OCI-LY7 (cell line): ENCODE results near the gene TMEM272. TPM values are rescaled to one million over a fixed set of nuclear protein-coding genes. Genes with fewer than 3 reads are reported as not detected.

Experiments
- BruUV-seq: library from RNA; stranded (reverse); fragments of 400-500 nt; replicated peaks from 2 replicates; lab custom pipeline; 2021; lab: Mats Ljungman, UMichigan
- CTCF ChIA-PET: fragments of 300-600 bp; sonication (Branson Sonifier 250); formaldehyde crosslinking; loops from one replicate; lab custom pipeline; 2022; ENCODE audit warnings: antibody characterized with exemption; ENCODE audit not compliant: unreplicated experiment; lab: Charles Lee
- POLR2A ChIA-PET: fragments of 300-600 bp; sonication (Branson Sonifier 250); formaldehyde crosslinking; loops from one replicate; lab custom pipeline; 2022; ENCODE audit warnings: antibody characterized with exemption; lab: Charles Lee
- DNase-seq: peaks from one replicate; pipeline ENCODE4 v3.0.0-alpha.2; 2015; ENCODE audit warnings: low spot score
- H2AFZ ChIP-seq: fragments of 200-600 bp; sonication (generic), shearing (Covaris generic); 2 replicates; pipeline ENCODE4 v1.6.1; 2014; ENCODE audit warnings: mild to moderate bottlenecking, antibody characterized with exemption, low read length, moderate library complexity
- H3K27ac ChIP-seq: fragments of 200-600 bp; sonication (generic); 2 replicates; pipeline ENCODE4 v1.5.1; 2014; ENCODE audit warnings: mixed run types, low read depth, mild to moderate bottlenecking, moderate library complexity, low read length, inconsistent platforms; ENCODE audit not compliant: poor library complexity, severe bottlenecking
- H3K36me3 ChIP-seq: fragments of 200-600 bp; sonication (generic); 2 replicates; pipeline ENCODE4 v1.6.1; 2014; ENCODE audit warnings: mild to moderate bottlenecking, antibody characterized with exemption, low read length, moderate library complexity, mixed read lengths; ENCODE audit not compliant: insufficient read depth
- H3K4me1 ChIP-seq: fragments of 200-600 bp; sonication (generic); 2 replicates; pipeline ENCODE4 v1.5.1; 2014; ENCODE audit warnings: mild to moderate bottlenecking, low read length; ENCODE audit not compliant: insufficient read depth, poor library complexity, severe bottlenecking
- H3K4me2 ChIP-seq: fragments of 200-600 bp; sonication (generic); 2 replicates; pipeline ENCODE4 v1.6.1; 2014; ENCODE audit warnings: mild to moderate bottlenecking, low read length
- H3K4me3 ChIP-seq: fragments of 200-600 bp; sonication (generic); 2 replicates; pipeline ENCODE4 v1.5.1; 2014; ENCODE audit warnings: mild to moderate bottlenecking, low read depth, low read length; ENCODE audit not compliant: poor library complexity, severe bottlenecking
- H3K79me2 ChIP-seq: fragments of 200-600 bp; sonication (generic); 2 replicates; pipeline ENCODE4 v1.6.1; 2016; ENCODE audit warnings: low read depth, mild to moderate bottlenecking, low read length, moderate library complexity, mixed read lengths; ENCODE audit not compliant: insufficient read depth
- H3K9me2 ChIP-seq: fragments of 200-600 bp; sonication (generic); 2 replicates; pipeline ENCODE4 v1.6.1; 2016; ENCODE audit warnings: mild to moderate bottlenecking, low read length, mixed read lengths; ENCODE audit not compliant: insufficient read depth
- H3K9me3 ChIP-seq: fragments of 200-600 bp; sonication (generic); 2 replicates; pipeline ENCODE4 v1.6.1; 2014; ENCODE audit warnings: mild to moderate bottlenecking, mixed run types, low read length, mixed read lengths
- H4K20me1 ChIP-seq: fragments of 200-600 bp; sonication (generic); 2 replicates; pipeline ENCODE4 v1.6.1; 2014; ENCODE audit warnings: mild to moderate bottlenecking, antibody characterized with exemption, low read length, moderate library complexity, mixed read lengths; ENCODE audit not compliant: insufficient read depth
- EZH2phosphoT487 ChIP-seq: fragments of 200-600 bp; sonication (generic); IDR thresholded peaks from 2 replicates; pipeline ENCODE4 v1.6.1; 2018; ENCODE audit warnings: low read depth, borderline replicate concordance, mild to moderate bottlenecking, mixed run types, antibody characterized with exemption, low read length, moderate library complexity, mixed read lengths
- intact Hi-C: fragments of 100-400 bp; cut with micrococcal nuclease; formaldehyde crosslinking; loops from one replicate; pipeline ENCODE4 v1.10.0; 2022; ENCODE audit not compliant: unreplicated experiment
- total RNA-seq, 2 experiments: library from RNA; depleted of rRNA in 1 of 2; stranded (reverse); fragments of >200 nt in 1 of 2; shearing (Covaris generic) in 1 of 2; gene quantifications; 2 replicates each; pipeline ENCODE4 v1.2.3, GENCODE V29; 2014 to 2022
- TF ChIP-seq, protein P1 (sequence below): fragments of 200-600 bp; sonication (generic); conservative IDR thresholded peaks from 2 replicates; pipeline ENCODE4 v1.5.1; 2014; ENCODE audit warnings: mild to moderate bottlenecking, antibody characterized with exemption, low read length, moderate library complexity, mixed read lengths

TMEM272 gene
- total RNA-seq, 2 experiments from 2014 or later: 0.41 to 0.46 TPM

DNA sequence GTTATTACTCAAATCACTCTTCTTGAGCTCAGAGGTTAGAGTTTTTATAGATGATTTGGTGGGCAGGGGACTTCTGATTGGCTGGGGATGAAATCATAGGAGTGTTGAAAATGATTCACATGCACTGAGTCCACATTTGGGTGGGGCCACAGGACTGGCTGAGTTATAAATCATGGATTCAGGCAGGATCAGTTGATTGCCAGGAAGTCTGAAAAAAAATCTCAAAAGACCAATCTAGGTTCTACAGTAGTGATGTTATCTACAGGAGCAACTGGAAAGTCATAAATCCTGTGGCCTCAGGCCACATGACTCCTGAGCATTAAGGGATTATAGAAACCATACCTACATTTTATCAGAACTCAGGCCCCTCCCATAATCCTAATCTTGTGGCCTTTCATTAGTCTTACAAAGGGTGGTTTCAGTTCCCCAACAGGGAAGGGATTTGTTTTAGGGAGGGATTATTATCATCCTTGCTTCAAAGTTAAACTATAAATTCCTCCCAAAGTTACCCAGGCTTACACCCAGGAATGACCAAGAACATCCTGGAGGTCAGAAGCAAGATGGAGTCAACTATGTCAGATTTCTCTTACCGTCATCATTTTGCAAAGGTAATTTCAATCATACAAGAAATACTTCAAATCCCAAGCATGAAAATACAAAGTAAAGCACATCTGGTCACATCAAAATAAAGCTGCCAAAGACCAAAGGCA, 11.2 kb upstream of the TMEM272 start:
- Histone ChIP-seq H3K79me2 (no peaks in the 10 kb centered on the region), H3K4me1 (no peaks in the 10 kb centered on the region), H3K9me2 (no peaks in the 10 kb centered on the region), H2AFZ (no peak overlapping the region), H3K36me3 (no peaks in the 10 kb centered on the region), H3K4me3 (no peak overlapping the region), H3K27ac (no peak overlapping the region), H4K20me1 (no peaks in the 10 kb centered on the region), H3K4me2 (no peak overlapping the region), H3K9me3 (no peaks in the 10 kb centered on the region)
- DNase-seq: no peak
- POLR2A ChIA-PET: interaction anchor here (1.4 kb wide), 1 partner anchor 29 kb away, joined by 3 read pairs; no protein-coding TSS in a partner anchor
- CTCF ChIA-PET: no interaction called here
- intact Hi-C loops: no loop called here
- BruUV-seq: no TSS peak
- TF ChIP-seq EZH2phosphoT487: no peak
- TF ChIP-seq, protein P1, sequence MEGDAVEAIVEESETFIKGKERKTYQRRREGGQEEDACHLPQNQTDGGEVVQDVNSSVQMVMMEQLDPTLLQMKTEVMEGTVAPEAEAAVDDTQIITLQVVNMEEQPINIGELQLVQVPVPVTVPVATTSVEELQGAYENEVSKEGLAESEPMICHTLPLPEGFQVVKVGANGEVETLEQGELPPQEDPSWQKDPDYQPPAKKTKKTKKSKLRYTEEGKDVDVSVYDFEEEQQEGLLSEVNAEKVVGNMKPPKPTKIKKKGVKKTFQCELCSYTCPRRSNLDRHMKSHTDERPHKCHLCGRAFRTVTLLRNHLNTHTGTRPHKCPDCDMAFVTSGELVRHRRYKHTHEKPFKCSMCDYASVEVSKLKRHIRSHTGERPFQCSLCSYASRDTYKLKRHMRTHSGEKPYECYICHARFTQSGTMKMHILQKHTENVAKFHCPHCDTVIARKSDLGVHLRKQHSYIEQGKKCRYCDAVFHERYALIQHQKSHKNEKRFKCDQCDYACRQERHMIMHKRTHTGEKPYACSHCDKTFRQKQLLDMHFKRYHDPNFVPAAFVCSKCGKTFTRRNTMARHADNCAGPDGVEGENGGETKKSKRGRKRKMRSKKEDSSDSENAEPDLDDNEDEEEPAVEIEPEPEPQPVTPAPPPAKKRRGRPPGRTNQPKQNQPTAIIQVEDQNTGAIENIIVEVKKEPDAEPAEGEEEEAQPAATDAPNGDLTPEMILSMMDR: no peak

GRCh38 chr13:51849145-51850101, 4.4 kb upstream of the TMEM272 start:
- no peak overlapping the region for H3K4me3 ChIP-seq
- no peaks in the 10 kb centered on the region for H4K20me1 ChIP-seq
- H3K4me1 ChIP-seq: peaks cover 3% of the 10 kb centered on the region
- intact Hi-C loops: loop anchor here (1.0 kb wide), 1 partner anchor 34 kb away; no protein-coding TSS in a partner anchor
- H3K9me2 ChIP-seq: no peaks in the 10 kb centered on the region
- no peaks in the 10 kb centered on the region for H3K9me3 ChIP-seq
- POLR2A ChIA-PET: interaction anchor here (0.6 to 2.0 kb wide), 2 partner anchors 34 to 236 kb away, joined by 3 to 4 read pairs; no protein-coding TSS in a partner anchor
- peak; percentile 62 for DNase-seq
- TF ChIP-seq, protein P1: peak; percentile 91
- no peak for TF ChIP-seq EZH2phosphoT487
- no peaks in the 10 kb centered on the region for H3K79me2 ChIP-seq
- no peak overlapping the region for H3K4me2 ChIP-seq
- peak overlapping the region; percentile 47 for H2AFZ ChIP-seq
- H3K27ac ChIP-seq: no peak overlapping the region
- no peaks in the 10 kb centered on the region for H3K36me3 ChIP-seq
- BruUV-seq: no TSS peak
- CTCF ChIA-PET: interaction anchor here (1.0 kb wide), 1 partner anchor 24 kb away, joined by 3 read pairs; no protein-coding TSS in a partner anchor
